ENCODE measurements around the gene MALAT1. TPM values are rescaled to one million over a fixed set of nuclear protein-coding genes. Genes with fewer than 3 reads are reported as not detected.
A peak's percentile ranks its signal among the peaks of the same experiment; 100 is the strongest.

MALAT1 gene
- total RNA-seq, 1 experiment from 2014 or later: 6,000 TPM

GRCh38 chr11:65546217-65546958 lies 47.5 kb downstream of the MALAT1 start (continued):
- TF ChIP-seq REST (IDR thresholded peaks at IDR 0.05; ENCODE audit: low read depth): no peak
- TF ChIP-seq ZNF274 (IDR thresholded peaks at IDR 0.05; ENCODE audit: low read depth, low read length): no peak
- TF ChIP-seq POLR2A (IDR thresholded peaks at IDR 0.05; ENCODE audit: borderline replicate concordance, extremely low read depth, insufficient read depth, insufficient read length): no peak
- no peak for TF ChIP-seq RAD21 (IDR thresholded peaks at IDR 0.05; ENCODE audit: low read depth)
- no peak for TF ChIP-seq POLR2AphosphoS5 (IDR thresholded peaks at IDR 0.05; ENCODE audit: low read depth, low read length)

- Histone ChIP-seq H3K9me3 (ENCODE audit: control insufficient read depth in 1 of 2, insufficient read depth in 1 of 2, low read depth in 1 of 2, low read length in 2 of 2) (no peaks in the 10 kb centered on the region), H2AFZ (ENCODE audit: low read depth, low read length, poor library complexity, severe bottlenecking) (no peak overlapping the region), H3K9ac (ENCODE audit: low read length) (no peak overlapping the region), H3K4me3 (replicated peaks in 1 of 2; ENCODE audit: low read depth in 1 of 2, low read length in 2 of 2) (no peak overlapping the region), H3K27me3 (ENCODE audit: insufficient read depth, low read length) (no peaks in the 10 kb centered on the region), H3K4me2 (ENCODE audit: low read length) (no peak overlapping the region), H3K79me2 (ENCODE audit: insufficient read depth, low read length) (no peaks in the 10 kb centered on the region), H3K27ac (ENCODE audit: low read depth, low read length) (0 out of 2 replicates have a peak overlapping the region, but pooled peaks have one; percentile 49), H3K36me3 (ENCODE audit: control insufficient read depth in 1 of 2, insufficient read depth in 2 of 2, low read length in 2 of 2) (peaks cover 5 to 18% of the 10 kb centered on the region in 2 experiments), H4K20me1 (ENCODE audit: insufficient read depth) (no peaks in the 10 kb centered on the region), H3K4me1 (ENCODE audit: control insufficient read depth in 1 of 2, insufficient read depth in 2 of 2, low read length in 2 of 2) (peaks cover 28 to 32% of the 10 kb centered on the region in 2 experiments), H3K9me2 (ENCODE audit: insufficient read depth) (no peaks in the 10 kb centered on the region)
- BruUV-seq (replicated peaks): no TSS peak
- RAD21 ChIA-PET (ENCODE audit: low non-redundant PET in 1 of 2, low total read pairs in 2 of 2, uncharacterized antibody in 2 of 2, unreplicated experiment in 2 of 2): no interaction called here
- intact Hi-C loops (cut with micrococcal nuclease): no loop called here
- POLR2A ChIA-PET: interaction anchor here (0.8 kb wide), 2 partner anchors 10 to 123 kb away, joined by 3 to 8 read pairs; no protein-coding TSS in a partner anchor
- no peak for DNase-seq (ENCODE audit: low read depth, low spot score)
- ATAC-seq: no peak
- CTCF ChIA-PET: no interaction called here
- TF ChIP-seq TCF7L2 (IDR thresholded peaks at IDR 0.05; ENCODE audit: borderline replicate concordance, extremely low read depth, insufficient read depth, insufficient read length): no peak
- TF ChIP-seq POLR2AphosphoS5 (IDR thresholded peaks at IDR 0.05; ENCODE audit: low read depth, low read length): no peak
- TF ChIP-seq CEBPB (IDR thresholded peaks at IDR 0.05; ENCODE audit: low read depth): no peak
- no peak for TF ChIP-seq SP1 (IDR thresholded peaks at IDR 0.05; ENCODE audit: low read depth)
- no peak for TF ChIP-seq ZNF274 (IDR thresholded peaks at IDR 0.05; ENCODE audit: low read depth, low read length)
- no peak for TF ChIP-seq CBX3 (IDR thresholded peaks at IDR 0.05; ENCODE audit: low read depth)
- TF ChIP-seq ZFX (IDR thresholded peaks at IDR 0.05): no peak
- TF ChIP-seq YY1 (IDR thresholded peaks at IDR 0.05; ENCODE audit: extremely low read depth, insufficient replicate concordance, low read depth, low read length): no peak
- TF ChIP-seq EGR1 (IDR thresholded peaks at IDR 0.05; ENCODE audit: low read depth): no peak
- no peak for TF ChIP-seq EZH2 (IDR thresholded peaks at IDR 0.05)
- no peak for TF ChIP-seq ATF3 (IDR thresholded peaks at IDR 0.05)
- TF ChIP-seq CTCF (IDR thresholded peaks at IDR 0.05 in 2 of 3, conservative IDR thresholded peaks at IDR 0.05 in 1 of 3; ENCODE audit: borderline replicate concordance in 1 of 3, insufficient read depth in 1 of 3, low read depth in 2 of 3, low read length in 2 of 3): no peak
These were observed 48.7 kb downstream of the MALAT1 start for GRCh38 chr11:65547446-65548125.

Data from HCT116 (cell line).